Small intestine (tissue), 7 donors: ENCODE measurements around the gene IL1R2. TPM values are rescaled to one million over a fixed set of nuclear protein-coding genes. Genes with fewer than 3 reads are reported as not detected.
A peak's percentile ranks its signal among the peaks of the same experiment; 100 is the strongest.
"Not testable (repeated sequence)": the region's sequence is repeated elsewhere in the genome, so short reads cannot be mapped to it uniquely, and the experiment has no call there.

ENCODE experiments used
- DNase-seq, 2 donors: peaks; one replicate each; pipeline versions ENCODE4 v3.0.0 to v3.0.0-alpha.2; 2013
- FAIRE-seq: peaks from 2 replicates; lab custom pipeline; 2012; peaks lifted over from hg19 to GRCh38; lab: Jason Lieb, UNC
- H3K27ac ChIP-seq, 3 donors: one replicate each; pipeline ENCODE4 v1.5.1; 2013; ENCODE audit warnings: low read length in 2 of 3, mild to moderate bottlenecking in 2 of 3, control low read depth in 1 of 3, inconsistent platforms in 1 of 3, low read depth in 1 of 3, moderate library complexity in 1 of 3
- H3K27me3 ChIP-seq, 3 donors: one replicate each; pipeline ENCODE4 v1.6.1; 2013; ENCODE audit warnings: low read length in 3 of 3, inconsistent platforms in 1 of 3; ENCODE audit not compliant: control insufficient read depth in 3 of 3, insufficient read depth in 3 of 3
- H3K36me3 ChIP-seq, 3 donors: one replicate each; pipeline ENCODE4 v1.6.1; 2013; ENCODE audit warnings: low read length in 3 of 3, inconsistent platforms in 1 of 3, low read depth in 1 of 3, mild to moderate bottlenecking in 1 of 3, moderate library complexity in 1 of 3; ENCODE audit not compliant: control insufficient read depth in 3 of 3, insufficient read depth in 2 of 3
- H3K4me1 ChIP-seq, 3 donors: one replicate each; pipeline ENCODE4 v1.6.1; 2013; ENCODE audit warnings: low read length in 2 of 3, inconsistent platforms in 1 of 3, low read depth in 1 of 3, mild to moderate bottlenecking in 1 of 3, moderate library complexity in 1 of 3; ENCODE audit not compliant: control insufficient read depth in 3 of 3, insufficient read depth in 2 of 3
- H3K4me3 ChIP-seq, 3 donors: one replicate each; pipeline ENCODE4 v1.5.1; 2013; ENCODE audit warnings: low read length in 3 of 3, control low read depth in 1 of 3, inconsistent platforms in 1 of 3, low read depth in 1 of 3, mild to moderate bottlenecking in 1 of 3, moderate library complexity in 1 of 3
- H3K9me3 ChIP-seq, 2 donors: one replicate each; pipeline ENCODE4 v1.6.1; 2013; ENCODE audit warnings: low read depth in 1 of 2, low read length in 1 of 2; ENCODE audit not compliant: control insufficient read depth in 2 of 2, insufficient read depth in 1 of 2
- WGBS, 3 donors: extraction: QIAGEN DNeasy Blood & Tissue Kit; methylation state at CpG; one replicate each; pipeline ENCODE4 v1.1.7; 2013; 5-methylcytosine and 5-hydroxymethylcytosine counted together
- polyA plus RNA-seq, 4 donors: library from polyadenylated mRNA; stranded (reverse) in 3 of 4; unstranded in 1 of 4; fragments of 200-250 nt in 3 of 4; fragments of 120-200 nt in 1 of 4; gene quantifications; one replicate each; pipeline versions ENCODE4 v1.2.1 to v1.2.3, GENCODE V29; 2013
- donor health status: healthy with polysubstance abuse.
- donor health status: control.
- donor health status: control.
- donor health status: Bipolar disorder and iron deficiency.
- donor health status: healthy.

Gene IL1R2
- polyA plus RNA-seq, 4 donors, result 1.5 to 5.2 (median 2.7) TPM

- no peaks in the 10 kb centered on the region for H3K9me3 ChIP-seq
- DNase-seq, result no peak
- H3K36me3 ChIP-seq, result no peaks in the 10 kb centered on the region
- H3K4me1 ChIP-seq, result peaks cover 0 to 7% (median 0%) of the 10 kb centered on the region in 3 donors
- WGBS, 3 donors, result 87 to 91% (median 88%) methylated on average over 2 of the region's 2 CpGs
- no peak overlapping the region for H3K4me3 ChIP-seq
- no peak overlapping the region for H3K27ac ChIP-seq
- FAIRE-seq, result no peak
- H3K27me3 ChIP-seq, result no peaks in the 10 kb centered on the region
Observed at GRCh38 chr2:101998556-101998895, 6.8 kb downstream of the IL1R2 start.

GRCh38 chr2:101998896-101999789 lies 7.4 kb downstream of the IL1R2 start:
- Histone ChIP-seq H3K27ac (peak overlapping the region in 1 of 3 donors; percentile 15), H3K4me3 (no peak overlapping the region)

GRCh38 chr2:102000012-102000411 lies 8.3 kb downstream of the IL1R2 start:
- WGBS, 3 donors, result 66 to 78% (median 67%) methylated on average over 6 of the region's 6 CpGs
- Histone ChIP-seq H3K9me3 (no peaks in the 10 kb centered on the region), H3K4me3 (no peak overlapping the region), H3K4me1 (peaks cover 0 to 7% (median 0%) of the 10 kb centered on the region in 3 donors), H3K36me3 (no peaks in the 10 kb centered on the region), H3K27ac (no peak overlapping the region), H3K27me3 (no peaks in the 10 kb centered on the region)
- FAIRE-seq (no peak), DNase-seq (no peak)

More at GRCh38 chr2:101998896-101999789, 7.4 kb downstream of the IL1R2 start:
- Histone ChIP-seq H3K27me3 (no peaks in the 10 kb centered on the region), H3K9me3 (no peaks in the 10 kb centered on the region), H3K36me3 (no peaks in the 10 kb centered on the region), H3K4me1 (peaks cover 0 to 7% (median 0%) of the 10 kb centered on the region in 3 donors)
- peak; percentile 53 to 74 for DNase-seq
- no peak for FAIRE-seq
- 10 to 60% (median 18%) methylated on average over 6 of the region's 6 CpGs for WGBS, 3 donors

- Histone ChIP-seq H3K9me3 (no peaks in the 10 kb centered on the region), H3K4me1 (peaks cover 0 to 7% (median 0%) of the 10 kb centered on the region in 3 donors), H3K27ac (no peak overlapping the region), H3K4me3 (no peak overlapping the region), H3K27me3 (no peaks in the 10 kb centered on the region), H3K36me3 (no peaks in the 10 kb centered on the region)
- 81 to 88% (median 86%) methylated on average over 7 of the region's 7 CpGs for WGBS, 3 donors
- DNase-seq (no peak), FAIRE-seq (no peak)
Observed at GRCh38 chr2:102000813-102001766, 9.3 kb downstream of the IL1R2 start.

- WGBS, 3 donors, result 42 to 68% (median 52%) methylated on average over 4 of the region's 4 CpGs
- H3K27me3 ChIP-seq, result no peaks in the 10 kb centered on the region
- H3K9me3 ChIP-seq, result no peaks in the 10 kb centered on the region
- FAIRE-seq, result no peak
- peaks cover 0 to 7% (median 0%) of the 10 kb centered on the region in 3 donors for H3K4me1 ChIP-seq
- H3K4me3 ChIP-seq, result no peak overlapping the region
- H3K27ac ChIP-seq, result no peak overlapping the region
- H3K36me3 ChIP-seq, result no peaks in the 10 kb centered on the region
- no peak for DNase-seq
Observed at GRCh38 chr2:102001767-102002142, 10.0 kb downstream of the IL1R2 start.

- Histone ChIP-seq H3K4me3 (no peak overlapping the region), H3K27ac (no peak overlapping the region), H3K27me3 (no peaks in the 10 kb centered on the region), H3K36me3 (no peaks in the 10 kb centered on the region), H3K9me3 (no peaks in the 10 kb centered on the region), H3K4me1 (peaks cover 0 to 7% (median 0%) of the 10 kb centered on the region in 3 donors)
- FAIRE-seq (no peak), DNase-seq (no peak)
- 69 to 88% (median 76%) methylated on average over 3 of the region's 3 CpGs for WGBS, 3 donors
Observed at GRCh38 chr2:102002228-102002627, 10.5 kb downstream of the IL1R2 start.

GRCh38 chr2:102002909-102003308 lies 11.1 kb downstream of the IL1R2 start:
- H3K4me1 ChIP-seq, H3K27me3 ChIP-seq, H3K27ac ChIP-seq, H3K9me3 ChIP-seq, DNase-seq, H3K36me3 ChIP-seq, H3K4me3 ChIP-seq, FAIRE-seq: not testable (repeated sequence)
- WGBS, 3 donors, result 90 to 98% (median 97%) methylated on average over 3 of the region's 3 CpGs

GRCh38 chr2:102003696-102004095 lies 11.9 kb downstream of the IL1R2 start:
- FAIRE-seq, result no peak
- Histone ChIP-seq H3K36me3 (no peaks in the 10 kb centered on the region), H3K9me3 (no peaks in the 10 kb centered on the region), H3K4me3 (no peak overlapping the region), H3K27me3 (no peaks in the 10 kb centered on the region), H3K27ac (no peak overlapping the region), H3K4me1 (peaks cover 0 to 7% (median 0%) of the 10 kb centered on the region in 3 donors)
- 88 to 91% (median 90%) methylated on average over 3 of the region's 3 CpGs for WGBS, 3 donors
- no peak for DNase-seq
